ENCODE data around the gene KY. TPM values are rescaled to one million over a fixed set of nuclear protein-coding genes. Genes with fewer than 3 reads are reported as not detected.

KY gene
- total RNA-seq, 2 donors from 2014 or later = not detected

GRCh38 chr3:134666885-134667284 lies 16.1 kb upstream of the KY start:
- Histone ChIP-seq H3K4me3 (ENCODE audit: low read length) (no peak overlapping the region), H3K27ac (ENCODE audit: low read depth, low read length) (no peak overlapping the region), H3K27me3 (ENCODE audit: control insufficient read depth, insufficient read depth, low read length, poor library complexity, severe bottlenecking) (peaks cover 30% of the 10 kb centered on the region), H3K9me3 (ENCODE audit: control insufficient read depth, low read length) (no peaks in the 10 kb centered on the region), H3K9ac (ENCODE audit: extremely low read depth, low read length, poor library complexity, severe bottlenecking) (no peak overlapping the region), H3K4me1 (ENCODE audit: control insufficient read depth, insufficient read depth, low read length) (no peaks in the 10 kb centered on the region), H3K36me3 (ENCODE audit: control insufficient read depth, insufficient read depth, low read length) (no peaks in the 10 kb centered on the region)
- TF ChIP-seq, protein P1, sequence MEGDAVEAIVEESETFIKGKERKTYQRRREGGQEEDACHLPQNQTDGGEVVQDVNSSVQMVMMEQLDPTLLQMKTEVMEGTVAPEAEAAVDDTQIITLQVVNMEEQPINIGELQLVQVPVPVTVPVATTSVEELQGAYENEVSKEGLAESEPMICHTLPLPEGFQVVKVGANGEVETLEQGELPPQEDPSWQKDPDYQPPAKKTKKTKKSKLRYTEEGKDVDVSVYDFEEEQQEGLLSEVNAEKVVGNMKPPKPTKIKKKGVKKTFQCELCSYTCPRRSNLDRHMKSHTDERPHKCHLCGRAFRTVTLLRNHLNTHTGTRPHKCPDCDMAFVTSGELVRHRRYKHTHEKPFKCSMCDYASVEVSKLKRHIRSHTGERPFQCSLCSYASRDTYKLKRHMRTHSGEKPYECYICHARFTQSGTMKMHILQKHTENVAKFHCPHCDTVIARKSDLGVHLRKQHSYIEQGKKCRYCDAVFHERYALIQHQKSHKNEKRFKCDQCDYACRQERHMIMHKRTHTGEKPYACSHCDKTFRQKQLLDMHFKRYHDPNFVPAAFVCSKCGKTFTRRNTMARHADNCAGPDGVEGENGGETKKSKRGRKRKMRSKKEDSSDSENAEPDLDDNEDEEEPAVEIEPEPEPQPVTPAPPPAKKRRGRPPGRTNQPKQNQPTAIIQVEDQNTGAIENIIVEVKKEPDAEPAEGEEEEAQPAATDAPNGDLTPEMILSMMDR (conservative IDR thresholded peaks at IDR 0.05) = no peak
- H3K27ac Mint-ChIP-seq = no peak overlapping the region
- H3K27me3 Mint-ChIP-seq (ENCODE audit: insufficient read depth) = peaks cover 55% of the 10 kb centered on the region
- H3K36me3 Mint-ChIP-seq (ENCODE audit: low read depth) = no peaks in the 10 kb centered on the region
- WGBS, 2 experiments (ENCODE audit: insufficient coverage in 1 of 2, insufficient read length in 1 of 2) = 89 to 95% methylated on average over 6 to 9 of the region's 9 CpGs
- no peak overlapping the region for H3K4me3 Mint-ChIP-seq
- H3K9me3 Mint-ChIP-seq = no peaks in the 10 kb centered on the region
- H3K4me1 Mint-ChIP-seq = no peaks in the 10 kb centered on the region
- DNase-seq = no peak

GRCh38 chr3:134666466-134666865 lies 15.6 kb upstream of the KY start:
- H3K4me3 Mint-ChIP-seq = no peak overlapping the region
- Histone ChIP-seq H3K9me3 (ENCODE audit: control insufficient read depth, low read length) (no peaks in the 10 kb centered on the region), H3K4me3 (ENCODE audit: low read length) (no peak overlapping the region), H3K36me3 (ENCODE audit: control insufficient read depth, insufficient read depth, low read length) (no peaks in the 10 kb centered on the region), H3K9ac (ENCODE audit: extremely low read depth, low read length, poor library complexity, severe bottlenecking) (no peak overlapping the region), H3K27ac (ENCODE audit: low read depth, low read length) (no peak overlapping the region), H3K4me1 (ENCODE audit: control insufficient read depth, insufficient read depth, low read length) (no peaks in the 10 kb centered on the region), H3K27me3 (ENCODE audit: control insufficient read depth, insufficient read depth, low read length, poor library complexity, severe bottlenecking) (peaks cover 26% of the 10 kb centered on the region)
- no peaks in the 10 kb centered on the region for H3K9me3 Mint-ChIP-seq
- no peak for DNase-seq
- TF ChIP-seq, protein P1 (conservative IDR thresholded peaks at IDR 0.05) = no peak
- WGBS, 2 experiments (ENCODE audit: insufficient coverage in 1 of 2, insufficient read length in 1 of 2) = 87% methylated on average over 4 of the region's 4 CpGs; no CpG with 5 or more reads in 1 of the 2 experiments
- peaks cover 54% of the 10 kb centered on the region for H3K27me3 Mint-ChIP-seq (ENCODE audit: insufficient read depth)
- no peak overlapping the region for H3K27ac Mint-ChIP-seq
- H3K36me3 Mint-ChIP-seq (ENCODE audit: low read depth) = no peaks in the 10 kb centered on the region
- H3K4me1 Mint-ChIP-seq = no peaks in the 10 kb centered on the region

GRCh38 chr3:134666052-134666451 lies 15.2 kb upstream of the KY start:
- no peaks in the 10 kb centered on the region for H3K36me3 Mint-ChIP-seq (ENCODE audit: low read depth)
- DNase-seq = no peak
- H3K4me1 ChIP-seq (ENCODE audit: control insufficient read depth, insufficient read depth, low read length) = no peaks in the 10 kb centered on the region
- no peak overlapping the region for H3K27ac Mint-ChIP-seq
- peaks cover 22% of the 10 kb centered on the region for H3K27me3 ChIP-seq (ENCODE audit: control insufficient read depth, insufficient read depth, low read length, poor library complexity, severe bottlenecking)
- H3K9me3 Mint-ChIP-seq = no peaks in the 10 kb centered on the region
- H3K4me3 ChIP-seq (ENCODE audit: low read length) = no peak overlapping the region
- 82 to 91% methylated on average over 7 of the region's 7 CpGs for WGBS, 2 experiments (ENCODE audit: insufficient coverage in 1 of 2, insufficient read length in 1 of 2)
- H3K4me1 Mint-ChIP-seq = no peaks in the 10 kb centered on the region
- no peak overlapping the region for H3K4me3 Mint-ChIP-seq
- no peaks in the 10 kb centered on the region for H3K36me3 ChIP-seq (ENCODE audit: control insufficient read depth, insufficient read depth, low read length)
- TF ChIP-seq, protein P1 (conservative IDR thresholded peaks at IDR 0.05) = no peak
- no peaks in the 10 kb centered on the region for H3K9me3 ChIP-seq (ENCODE audit: control insufficient read depth, low read length)
- peaks cover 54% of the 10 kb centered on the region for H3K27me3 Mint-ChIP-seq (ENCODE audit: insufficient read depth)
- H3K9ac ChIP-seq (ENCODE audit: extremely low read depth, low read length, poor library complexity, severe bottlenecking) = no peak overlapping the region
- H3K27ac ChIP-seq (ENCODE audit: low read depth, low read length) = no peak overlapping the region

Measured in endodermal cell (in vitro differentiated cells).